Measurements from ENCODE around the gene SEPTIN1. TPM values are rescaled to one million over a fixed set of nuclear protein-coding genes. Genes with fewer than 3 reads are reported as not detected.
A peak's percentile ranks its signal among the peaks of the same experiment; 100 is the strongest.
"Not testable (repeated sequence)": the region's sequence is repeated elsewhere in the genome, so short reads cannot be mapped to it uniquely, and the experiment has no call there.

SEPTIN1 gene
- total RNA-seq, 1 experiment from 2014 or later = 0.45 TPM

- DNase-seq = no peak
- Histone ChIP-seq H3K27me3 (no peaks in the 10 kb centered on the region), H3K4me3 (no peak overlapping the region), H3K27ac (no peak overlapping the region), H3K36me3 (peaks cover 28% of the 10 kb centered on the region), H3K9me3 (replicated peaks) (no peaks in the 10 kb centered on the region), H3K4me1 (peaks cover 3% of the 10 kb centered on the region; the same call in 1 of the 2 replicates)
These were observed 30.6 kb downstream of the SEPTIN1 start for GRCh38 chr16:30351586-30352419.

- Histone ChIP-seq H3K27ac (no peak overlapping the region), H3K36me3 (peaks cover 28% of the 10 kb centered on the region), H3K4me3 (no peak overlapping the region), H3K27me3 (no peaks in the 10 kb centered on the region), H3K4me1 (peaks cover 3% of the 10 kb centered on the region; the same call in 1 of the 2 replicates), H3K9me3 (replicated peaks) (no peaks in the 10 kb centered on the region)
- no peak for DNase-seq
These were observed 31.3 kb downstream of the SEPTIN1 start for GRCh38 chr16:30351001-30351441.

- DNase-seq = no peak
- H3K4me3 ChIP-seq = no peak overlapping the region
- no peaks in the 10 kb centered on the region for H3K27me3 ChIP-seq
- peaks cover 28% of the 10 kb centered on the region for H3K36me3 ChIP-seq
- H3K4me1 ChIP-seq = peaks cover 3% of the 10 kb centered on the region; the same call in 1 of the 2 replicates
- no peak overlapping the region for H3K27ac ChIP-seq
- H3K9me3 ChIP-seq (replicated peaks) = no peaks in the 10 kb centered on the region
These were observed 32.1 kb downstream of the SEPTIN1 start for GRCh38 chr16:30350134-30350871.

- Histone ChIP-seq H3K27me3 (no peaks in the 10 kb centered on the region), H3K9me3 (replicated peaks) (no peaks in the 10 kb centered on the region), H3K36me3 (peaks cover 28% of the 10 kb centered on the region), H3K27ac (no peak overlapping the region), H3K4me3 (no peak overlapping the region), H3K4me1 (peaks cover 3% of the 10 kb centered on the region; the same call in 1 of the 2 replicates)
- no peak for DNase-seq
These were observed 32.7 kb downstream of the SEPTIN1 start for GRCh38 chr16:30349675-30350074.

GRCh38 chr16:30348929-30349328, 33.4 kb downstream of the SEPTIN1 start:
- no peak overlapping the region for H3K27ac ChIP-seq
- H3K4me3 ChIP-seq = no peak overlapping the region
- no peaks in the 10 kb centered on the region for H3K9me3 ChIP-seq (replicated peaks)
- peaks cover under 1% of the 10 kb centered on the region; the same call in 1 of the 2 replicates for H3K4me1 ChIP-seq
- no peak for DNase-seq
- H3K27me3 ChIP-seq = no peaks in the 10 kb centered on the region
- peaks cover 27% of the 10 kb centered on the region for H3K36me3 ChIP-seq

- DNase-seq = peak in 1 of 2 experiments; percentile 0
- Histone ChIP-seq H3K27me3 (no peaks in the 10 kb centered on the region), H3K27ac (no peak overlapping the region), H3K36me3 (peaks cover 23% of the 10 kb centered on the region), H3K4me1 (no peaks in the 10 kb centered on the region), H3K9me3 (replicated peaks) (no peaks in the 10 kb centered on the region), H3K4me3 (no peak overlapping the region)
These were observed 34.2 kb downstream of the SEPTIN1 start for GRCh38 chr16:30348113-30348512.

- H3K4me3 ChIP-seq = no peak overlapping the region
- H3K27ac ChIP-seq = no peak overlapping the region
- H3K27me3 ChIP-seq = no peaks in the 10 kb centered on the region
- H3K36me3 ChIP-seq = peaks cover 12% of the 10 kb centered on the region
- H3K9me3 ChIP-seq (replicated peaks) = no peaks in the 10 kb centered on the region
- H3K4me1 ChIP-seq = no peaks in the 10 kb centered on the region; the same call in 1 of the 2 replicates
- peak in 1 of 2 experiments; percentile 0 for DNase-seq
These were observed 36.1 kb downstream of the SEPTIN1 start for GRCh38 chr16:30346286-30346685.

GRCh38 chr16:30343491-30343820, 38.9 kb downstream of the SEPTIN1 start:
- H3K9me3 ChIP-seq (replicated peaks); H3K4me3 ChIP-seq; H3K36me3 ChIP-seq; DNase-seq; H3K27me3 ChIP-seq; H3K27ac ChIP-seq; H3K4me1 ChIP-seq: not testable (repeated sequence)

GRCh38 chr16:30342751-30343490, 39.4 kb downstream of the SEPTIN1 start:
- no peak for DNase-seq
- Histone ChIP-seq H3K9me3 (replicated peaks) (no peaks in the 10 kb centered on the region), H3K27ac (no peak overlapping the region), H3K36me3 (no peaks in the 10 kb centered on the region), H3K4me3 (no peak overlapping the region), H3K4me1 (no peaks in the 10 kb centered on the region; the same call in 1 of the 2 replicates), H3K27me3 (no peaks in the 10 kb centered on the region)

- not testable (repeated sequence) for H3K4me1 ChIP-seq; H3K4me3 ChIP-seq; H3K9me3 ChIP-seq (replicated peaks); H3K27me3 ChIP-seq; H3K27ac ChIP-seq; H3K36me3 ChIP-seq
- DNase-seq = peak in 1 of 2 experiments; percentile 53
These were observed 40.4 kb downstream of the SEPTIN1 start for GRCh38 chr16:30341971-30342370.

GRCh38 chr16:30340621-30341020, 41.7 kb downstream of the SEPTIN1 start:
- Histone ChIP-seq H3K4me3 (no peak overlapping the region), H3K36me3 (no peaks in the 10 kb centered on the region), H3K27me3 (no peaks in the 10 kb centered on the region), H3K4me1 (no peaks in the 10 kb centered on the region; the same call in 1 of the 2 replicates), H3K27ac (no peak overlapping the region), H3K9me3 (replicated peaks) (no peaks in the 10 kb centered on the region)
- no peak for DNase-seq

GRCh38 chr16:30338715-30339114, 43.6 kb downstream of the SEPTIN1 start:
- H3K4me3 ChIP-seq; H3K4me1 ChIP-seq; H3K27ac ChIP-seq; H3K36me3 ChIP-seq; H3K27me3 ChIP-seq; DNase-seq; H3K9me3 ChIP-seq (replicated peaks): not testable (repeated sequence)

- not testable (repeated sequence) for H3K27me3 ChIP-seq; H3K36me3 ChIP-seq; H3K9me3 ChIP-seq (replicated peaks); H3K4me1 ChIP-seq; DNase-seq; H3K4me3 ChIP-seq; H3K27ac ChIP-seq
These were observed 44.4 kb downstream of the SEPTIN1 start for GRCh38 chr16:30337964-30338357.

GRCh38 chr16:30335598-30336474, 46.5 kb downstream of the SEPTIN1 start:
- H3K4me1 ChIP-seq = no peaks in the 10 kb centered on the region
- H3K9me3 ChIP-seq (replicated peaks) = no peaks in the 10 kb centered on the region
- no peaks in the 10 kb centered on the region for H3K27me3 ChIP-seq
- no peaks in the 10 kb centered on the region for H3K36me3 ChIP-seq
- peak in 1 of 2 experiments; percentile 61 for DNase-seq
- peak overlapping the region; percentile 99 for H3K4me3 ChIP-seq
- peak overlapping the region; percentile 83; the same call in 1 of the 2 replicates for H3K27ac ChIP-seq

Data from SJCRH30 (cell line).